Measurements from ENCODE around the gene TBX5.

DNA sequence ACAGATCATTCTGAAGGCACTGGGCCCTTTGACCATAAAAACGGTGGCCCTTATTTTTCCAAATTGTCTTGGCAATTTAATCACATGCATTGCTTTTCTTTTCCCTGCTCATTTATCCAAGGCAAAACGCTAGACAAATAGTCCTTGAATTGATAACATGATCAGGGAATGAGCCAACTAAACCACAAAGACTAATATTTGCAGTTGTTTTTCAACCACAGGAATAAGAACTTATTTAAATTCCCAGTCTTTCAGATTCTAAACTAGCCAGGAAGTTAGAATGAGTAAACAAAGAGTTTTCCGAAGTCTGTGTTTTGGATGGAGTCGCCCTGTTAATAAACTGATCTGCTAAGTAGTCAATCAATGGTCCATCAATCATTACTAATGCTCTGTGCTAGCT, 14.9 kb downstream of the TBX5 start:
- TF ChIP-seq, protein P1, sequence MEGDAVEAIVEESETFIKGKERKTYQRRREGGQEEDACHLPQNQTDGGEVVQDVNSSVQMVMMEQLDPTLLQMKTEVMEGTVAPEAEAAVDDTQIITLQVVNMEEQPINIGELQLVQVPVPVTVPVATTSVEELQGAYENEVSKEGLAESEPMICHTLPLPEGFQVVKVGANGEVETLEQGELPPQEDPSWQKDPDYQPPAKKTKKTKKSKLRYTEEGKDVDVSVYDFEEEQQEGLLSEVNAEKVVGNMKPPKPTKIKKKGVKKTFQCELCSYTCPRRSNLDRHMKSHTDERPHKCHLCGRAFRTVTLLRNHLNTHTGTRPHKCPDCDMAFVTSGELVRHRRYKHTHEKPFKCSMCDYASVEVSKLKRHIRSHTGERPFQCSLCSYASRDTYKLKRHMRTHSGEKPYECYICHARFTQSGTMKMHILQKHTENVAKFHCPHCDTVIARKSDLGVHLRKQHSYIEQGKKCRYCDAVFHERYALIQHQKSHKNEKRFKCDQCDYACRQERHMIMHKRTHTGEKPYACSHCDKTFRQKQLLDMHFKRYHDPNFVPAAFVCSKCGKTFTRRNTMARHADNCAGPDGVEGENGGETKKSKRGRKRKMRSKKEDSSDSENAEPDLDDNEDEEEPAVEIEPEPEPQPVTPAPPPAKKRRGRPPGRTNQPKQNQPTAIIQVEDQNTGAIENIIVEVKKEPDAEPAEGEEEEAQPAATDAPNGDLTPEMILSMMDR (IDR thresholded peaks at IDR 0.05) = no peak
- TF ChIP-seq POLR2A (IDR thresholded peaks at IDR 0.05) (no peak), EP300 (IDR thresholded peaks at IDR 0.05) (no peak), POLR2AphosphoS5 (IDR thresholded peaks at IDR 0.05) (no peak)
